ENCODE measurements around the gene WDR72.

The WDR72 gene

GRCh38 chr15:53473435-53473834, 286.0 kb downstream of the WDR72 start:
- TF ChIP-seq, protein P1, sequence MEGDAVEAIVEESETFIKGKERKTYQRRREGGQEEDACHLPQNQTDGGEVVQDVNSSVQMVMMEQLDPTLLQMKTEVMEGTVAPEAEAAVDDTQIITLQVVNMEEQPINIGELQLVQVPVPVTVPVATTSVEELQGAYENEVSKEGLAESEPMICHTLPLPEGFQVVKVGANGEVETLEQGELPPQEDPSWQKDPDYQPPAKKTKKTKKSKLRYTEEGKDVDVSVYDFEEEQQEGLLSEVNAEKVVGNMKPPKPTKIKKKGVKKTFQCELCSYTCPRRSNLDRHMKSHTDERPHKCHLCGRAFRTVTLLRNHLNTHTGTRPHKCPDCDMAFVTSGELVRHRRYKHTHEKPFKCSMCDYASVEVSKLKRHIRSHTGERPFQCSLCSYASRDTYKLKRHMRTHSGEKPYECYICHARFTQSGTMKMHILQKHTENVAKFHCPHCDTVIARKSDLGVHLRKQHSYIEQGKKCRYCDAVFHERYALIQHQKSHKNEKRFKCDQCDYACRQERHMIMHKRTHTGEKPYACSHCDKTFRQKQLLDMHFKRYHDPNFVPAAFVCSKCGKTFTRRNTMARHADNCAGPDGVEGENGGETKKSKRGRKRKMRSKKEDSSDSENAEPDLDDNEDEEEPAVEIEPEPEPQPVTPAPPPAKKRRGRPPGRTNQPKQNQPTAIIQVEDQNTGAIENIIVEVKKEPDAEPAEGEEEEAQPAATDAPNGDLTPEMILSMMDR (IDR thresholded peaks at IDR 0.05; ENCODE audit: low read depth, low read length), result no peak
- no peak for DNase-seq (ENCODE audit: extremely low read depth, low read depth)

DNA sequence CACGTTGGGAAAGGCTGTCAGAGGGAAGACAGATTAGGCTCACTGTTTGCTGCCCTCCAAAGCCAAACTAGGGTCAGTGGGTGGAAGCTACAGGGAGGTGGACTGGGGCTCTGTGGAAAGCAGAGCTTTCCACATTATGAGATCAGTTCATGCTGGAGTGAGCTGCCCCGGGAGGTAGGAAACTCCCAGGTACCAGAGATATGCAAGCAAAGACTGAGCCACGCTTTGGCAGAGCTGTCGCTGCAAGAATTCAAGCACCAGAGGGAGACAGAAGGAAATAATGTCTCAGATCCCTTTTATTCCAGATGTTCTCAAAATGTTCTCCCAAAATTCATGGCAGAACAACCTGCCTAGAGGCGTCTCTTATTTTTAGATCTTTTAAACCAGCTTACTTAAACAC, 286.6 kb downstream of the WDR72 start:
- DNase-seq (ENCODE audit: extremely low read depth, low read depth), result no peak
- TF ChIP-seq, protein P1 (IDR thresholded peaks at IDR 0.05; ENCODE audit: low read depth, low read length), result no peak

DNA sequence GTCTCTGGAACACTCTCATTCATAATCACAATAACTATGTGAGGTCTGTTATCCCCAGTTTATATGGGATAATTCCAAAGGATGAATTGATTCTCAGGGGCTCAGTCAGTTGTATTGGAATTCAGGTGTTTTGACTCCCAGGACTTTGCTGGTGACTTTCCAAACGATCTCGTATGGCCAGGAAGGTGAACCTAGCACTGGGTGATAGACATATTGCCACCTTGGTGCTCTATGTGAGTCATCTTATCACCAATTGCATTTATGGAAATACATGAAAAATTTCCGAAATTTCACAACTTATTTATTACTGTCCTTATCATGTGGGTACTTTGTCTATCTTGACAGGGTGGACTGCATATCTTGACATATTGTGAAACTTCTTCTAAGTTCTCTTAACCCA, 287.3 kb downstream of the WDR72 start:
- TF ChIP-seq, protein P1 (IDR thresholded peaks at IDR 0.05; ENCODE audit: low read depth, low read length), result no peak
- no peak for DNase-seq (ENCODE audit: extremely low read depth, low read depth)

- TF ChIP-seq, protein P1 (IDR thresholded peaks at IDR 0.05; ENCODE audit: low read depth, low read length), result no peak
Observed at GRCh38 chr15:53470743-53471142, 288.7 kb downstream of the WDR72 start.

DNA sequence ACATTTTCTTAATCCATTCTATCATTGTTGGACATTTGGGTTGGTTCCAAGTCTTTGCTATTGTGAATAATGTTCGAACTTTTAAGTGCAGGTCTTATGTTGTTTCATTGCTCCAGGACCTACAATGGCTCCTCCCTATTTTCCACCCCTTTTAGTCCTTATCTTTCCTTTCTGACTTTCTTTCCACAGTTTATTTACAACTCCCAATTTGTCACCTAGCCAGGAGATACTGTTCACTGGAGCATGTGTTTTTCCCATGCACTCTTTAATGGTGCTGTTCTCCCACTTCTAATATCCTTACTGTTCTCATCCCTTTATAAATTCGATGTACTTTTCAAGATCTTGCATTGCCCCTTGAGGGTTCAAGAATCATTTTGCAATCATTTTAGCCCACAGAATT, 290.0 kb downstream of the WDR72 start:
- TF ChIP-seq, protein P1 (IDR thresholded peaks at IDR 0.05; ENCODE audit: low read depth, low read length), result no peak
- DNase-seq (ENCODE audit: extremely low read depth, low read depth), result no peak

More at GRCh38 chr15:53470743-53471142, 288.7 kb downstream of the WDR72 start:
- no peak for DNase-seq (ENCODE audit: extremely low read depth, low read depth)
